CD4-positive, alpha-beta T cell (primary cell): Measurements from ENCODE around the gene CCIN. TPM values are rescaled to one million over a fixed set of nuclear protein-coding genes. Genes with fewer than 3 reads are reported as not detected.

ENCODE experiments used
- ATAC-seq: fragments of 200-7000 bp; cut with Tn5 transposase; one replicate; pipeline ENCODE4 v1.10.0; 2022; ENCODE audit warnings: mild to moderate bottlenecking; ENCODE audit not compliant: poor library complexity
- CTCF ChIA-PET: fragments of 350-600 bp; sonication (Branson Sonifier 250); formaldehyde crosslinking; loops from one replicate; lab custom pipeline; 2021; ENCODE audit warnings: antibody characterized with exemption, inconsistent platforms; lab: Charles Lee
- POLR2A ChIA-PET: fragments of 350-600 bp; sonication (Branson Sonifier 250); formaldehyde crosslinking; loops from one replicate; lab custom pipeline; 2021; ENCODE audit warnings: antibody characterized with exemption, inconsistent platforms; lab: Charles Lee
- DNase-seq, 14 experiments: peaks; one replicate each; pipeline ENCODE4 v3.0.0-alpha.2; 2013 to 2020; ENCODE audit warnings: mixed read lengths in 2 of 14
- H3K27ac ChIP-seq, 2 donors: one replicate each; pipeline versions ENCODE4 v1.5.1 to v1.7.0; 2013; ENCODE audit warnings: low read length in 2 of 2, low read depth in 1 of 2, mild to moderate bottlenecking in 1 of 2
- H3K27me3 ChIP-seq, 2 experiments: 1 replicate in 1 of 2; 2 replicates in 1 of 2; pipeline versions ENCODE4 v1.6.1 to v1.7.0; 2013; ENCODE audit warnings: low read length in 2 of 2, control low read depth in 1 of 2, mild to moderate bottlenecking in 1 of 2, moderate library complexity in 1 of 2; ENCODE audit not compliant: insufficient read depth in 2 of 2, control insufficient read depth in 1 of 2
- H3K36me3 ChIP-seq: one replicate; pipeline ENCODE4 v1.6.1; 2013; ENCODE audit warnings: low read length, control low read depth; ENCODE audit not compliant: insufficient read depth
- H3K4me1 ChIP-seq: one replicate; pipeline ENCODE4 v1.6.1; 2013; ENCODE audit warnings: low read length, control low read depth; ENCODE audit not compliant: insufficient read depth
- H3K4me3 ChIP-seq: one replicate; pipeline ENCODE4 v1.5.1; 2013; ENCODE audit warnings: mild to moderate bottlenecking, low read length, moderate library complexity
- H3K9me3 ChIP-seq, 2 experiments: 1 replicate in 1 of 2; 2 replicates in 1 of 2; pipeline versions ENCODE4 v1.6.1 to v1.7.0; 2013; ENCODE audit warnings: low read length in 2 of 2, mild to moderate bottlenecking in 2 of 2, control low read depth in 1 of 2, moderate library complexity in 1 of 2; ENCODE audit not compliant: control insufficient read depth in 1 of 2, insufficient read depth in 1 of 2
- H3K27ac Mint-ChIP-seq: one replicate; pipeline ENCODE4 v1.8.0; 2020; ENCODE audit warnings: mixed read lengths
- H3K27me3 Mint-ChIP-seq: one replicate; pipeline ENCODE4 v1.8.0; 2021; ENCODE audit warnings: mixed read lengths
- H3K36me3 Mint-ChIP-seq: one replicate; pipeline ENCODE4 v1.8.0; 2021; ENCODE audit warnings: low read depth, mixed read lengths
- H3K4me1 Mint-ChIP-seq: one replicate; pipeline ENCODE4 v1.8.0; 2021; ENCODE audit warnings: low read depth, mixed read lengths
- H3K4me3 Mint-ChIP-seq: one replicate; pipeline ENCODE4 v1.8.0; 2020; ENCODE audit warnings: mild to moderate bottlenecking, mixed read lengths
- H3K9me3 Mint-ChIP-seq: one replicate; pipeline ENCODE4 v1.8.0; 2020; ENCODE audit warnings: mixed read lengths
- intact Hi-C, 2 experiments: fragments of 100-400 bp; cut with DNase I in 1 of 2; cut with micrococcal nuclease in 1 of 2; formaldehyde crosslinking; loops; one replicate each; pipeline versions ENCODE4 v1.15.1 to v1.9.0; 2023 to 2025; cut with DNase I, micrococcal nuclease
- total RNA-seq, 174 experiments: library from RNA in 2 of 174; stranded (reverse) in 2 of 174; gene quantifications; one replicate each; pipeline ENCODE4 v1.2.3 and lab custom pipeline; 2021 to 2026
- TF ChIP-seq, protein P1 (sequence below): fragments of 200-600 bp; IDR thresholded peaks from one replicate; pipeline ENCODE4 v1.8.0; 2022; ENCODE audit warnings: antibody characterized with exemption, mild to moderate bottlenecking

CCIN gene
- total RNA-seq, 2 experiments from 2014 or later: 0.22 to 0.36 TPM

DNA sequence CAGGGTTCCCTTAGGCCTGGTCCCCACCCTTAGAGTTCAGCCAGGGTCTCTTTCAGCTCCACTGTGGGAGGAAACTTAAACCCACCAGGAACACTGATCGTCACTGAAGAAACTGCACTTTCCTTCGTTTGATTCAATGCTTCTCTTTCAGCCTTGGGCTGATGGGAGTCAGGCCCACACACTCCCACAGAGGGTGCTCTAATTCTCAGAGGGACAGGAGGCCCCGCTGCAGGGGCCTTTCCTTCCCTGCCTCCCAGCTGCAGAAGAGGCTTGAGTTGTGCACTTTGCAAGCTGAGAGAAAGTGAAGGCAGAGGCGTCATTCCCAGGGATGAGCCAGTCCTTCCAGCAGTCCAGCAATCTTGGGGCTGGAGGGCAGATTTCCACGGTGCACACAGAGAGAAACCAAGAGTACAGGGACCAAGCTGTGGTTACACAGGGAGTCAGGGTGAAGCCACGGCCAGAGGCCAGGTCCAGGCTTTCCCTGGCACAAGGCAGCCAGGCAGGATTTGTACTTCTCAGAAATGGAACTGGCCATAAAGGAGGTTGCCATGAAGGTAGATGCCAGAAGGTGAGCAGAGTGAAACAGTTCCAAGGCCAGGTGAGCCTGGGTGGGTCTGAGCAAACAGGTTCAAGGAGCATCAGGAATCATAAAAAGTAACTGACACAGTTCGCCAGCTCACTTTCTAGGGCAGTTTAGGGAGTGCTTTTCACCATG lies 43.0 kb upstream of the CCIN start:
- H3K36me3 ChIP-seq: peaks cover 9% of the 10 kb centered on the region
- H3K27ac ChIP-seq: no peak overlapping the region
- peaks cover 22% of the 10 kb centered on the region for H3K36me3 Mint-ChIP-seq
- ChIA-PET POLR2A (no interaction called here), CTCF (interaction anchor here (0.8 kb wide), 1 partner anchor 40 kb away, joined by 3 read pairs; no protein-coding TSS in a partner anchor)
- intact Hi-C loops: loop anchor here in 1 of 2 experiments (5.0 kb wide), 1 partner anchor 36 kb away; no protein-coding TSS in a partner anchor
- H3K9me3 Mint-ChIP-seq: no peaks in the 10 kb centered on the region
- no peak overlapping the region for H3K4me3 ChIP-seq
- no peaks in the 10 kb centered on the region for H3K27me3 ChIP-seq
- peaks cover 29% of the 10 kb centered on the region for H3K4me1 Mint-ChIP-seq
- H3K4me3 Mint-ChIP-seq: no peak overlapping the region
- H3K4me1 ChIP-seq: peaks cover 30% of the 10 kb centered on the region
- no peaks in the 10 kb centered on the region for H3K9me3 ChIP-seq
- TF ChIP-seq, protein P1, sequence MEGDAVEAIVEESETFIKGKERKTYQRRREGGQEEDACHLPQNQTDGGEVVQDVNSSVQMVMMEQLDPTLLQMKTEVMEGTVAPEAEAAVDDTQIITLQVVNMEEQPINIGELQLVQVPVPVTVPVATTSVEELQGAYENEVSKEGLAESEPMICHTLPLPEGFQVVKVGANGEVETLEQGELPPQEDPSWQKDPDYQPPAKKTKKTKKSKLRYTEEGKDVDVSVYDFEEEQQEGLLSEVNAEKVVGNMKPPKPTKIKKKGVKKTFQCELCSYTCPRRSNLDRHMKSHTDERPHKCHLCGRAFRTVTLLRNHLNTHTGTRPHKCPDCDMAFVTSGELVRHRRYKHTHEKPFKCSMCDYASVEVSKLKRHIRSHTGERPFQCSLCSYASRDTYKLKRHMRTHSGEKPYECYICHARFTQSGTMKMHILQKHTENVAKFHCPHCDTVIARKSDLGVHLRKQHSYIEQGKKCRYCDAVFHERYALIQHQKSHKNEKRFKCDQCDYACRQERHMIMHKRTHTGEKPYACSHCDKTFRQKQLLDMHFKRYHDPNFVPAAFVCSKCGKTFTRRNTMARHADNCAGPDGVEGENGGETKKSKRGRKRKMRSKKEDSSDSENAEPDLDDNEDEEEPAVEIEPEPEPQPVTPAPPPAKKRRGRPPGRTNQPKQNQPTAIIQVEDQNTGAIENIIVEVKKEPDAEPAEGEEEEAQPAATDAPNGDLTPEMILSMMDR: no peak
- no peak overlapping the region for H3K27ac Mint-ChIP-seq
- no peaks in the 10 kb centered on the region for H3K27me3 Mint-ChIP-seq
- no peak for ATAC-seq
- no peak for DNase-seq

DNA sequence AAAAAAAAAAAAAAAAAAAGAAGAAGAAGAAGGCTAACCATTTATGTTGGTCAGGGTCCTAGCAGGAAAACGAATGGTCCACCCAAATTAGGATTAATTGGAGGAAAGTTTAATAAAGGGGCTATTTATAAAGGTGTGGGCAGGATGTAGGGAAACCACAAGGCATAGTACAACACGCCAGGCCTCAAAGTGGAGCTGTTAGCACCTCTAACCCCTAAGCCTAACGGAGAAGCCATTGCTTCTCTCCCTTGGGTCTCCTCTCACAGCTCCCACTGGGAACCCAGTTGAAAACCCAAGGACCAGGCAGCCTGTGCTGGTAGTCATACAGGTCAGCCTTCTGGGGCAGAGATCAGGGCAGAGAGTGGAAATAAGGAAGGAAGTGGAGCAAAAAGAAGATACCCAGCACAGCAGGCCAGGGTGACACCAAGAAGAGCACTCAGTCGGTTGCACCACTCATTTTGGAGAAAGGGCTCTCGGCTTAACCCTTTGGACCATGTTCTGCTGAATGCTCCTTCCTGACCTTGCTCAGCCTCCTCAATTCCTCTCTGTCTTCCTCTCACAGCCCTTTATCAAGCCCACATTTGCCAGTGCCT lies 41.4 kb upstream of the CCIN start:
- peak in 2 of 14 experiments; percentile 43 to 49 for DNase-seq
- TF ChIP-seq, protein P1: no peak
- H3K36me3 Mint-ChIP-seq: peaks cover 6% of the 10 kb centered on the region
- Histone ChIP-seq H3K27ac (no peak overlapping the region), H3K4me3 (no peak overlapping the region), H3K9me3 (no peaks in the 10 kb centered on the region), H3K27me3 (no peaks in the 10 kb centered on the region), H3K36me3 (peaks cover 2% of the 10 kb centered on the region), H3K4me1 (peaks cover 30% of the 10 kb centered on the region)
- H3K27ac Mint-ChIP-seq: peak overlapping the region; percentile 66
- ATAC-seq: peak; percentile 39
- POLR2A ChIA-PET: interaction anchor here (1.0 to 1.1 kb wide), 2 partner anchors 9 to 16 kb away, joined by 3 to 8 read pairs; partner anchors contain the start of gene GLIPR2
- H3K4me3 Mint-ChIP-seq: no peak overlapping the region
- H3K9me3 Mint-ChIP-seq: no peaks in the 10 kb centered on the region
- intact Hi-C loops: loop anchor here in 1 of 2 experiments (5.0 kb wide), 1 partner anchor 35 kb away; no protein-coding TSS in a partner anchor
- no peaks in the 10 kb centered on the region for H3K27me3 Mint-ChIP-seq
- peaks cover 29% of the 10 kb centered on the region for H3K4me1 Mint-ChIP-seq
- CTCF ChIA-PET: no interaction called here

DNA sequence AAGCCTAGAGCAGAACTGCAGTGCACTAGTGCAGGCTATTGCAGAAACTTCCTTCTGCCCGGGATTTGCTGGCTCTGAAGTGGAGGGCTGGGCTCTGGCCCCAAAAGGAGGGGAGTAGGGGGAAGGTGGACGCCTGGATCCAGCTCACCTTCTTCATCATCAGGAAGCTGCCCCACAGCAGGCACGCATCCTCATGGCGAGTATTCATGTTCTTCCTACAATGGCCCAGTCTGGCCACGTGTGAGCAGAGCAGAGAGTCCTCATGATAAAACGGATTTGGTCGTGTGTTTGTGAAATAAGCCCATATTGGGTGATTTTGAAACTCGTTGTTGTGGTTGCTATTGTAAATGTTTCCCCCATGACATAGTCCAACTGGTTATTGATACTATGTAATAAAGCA lies 40.8 kb upstream of the CCIN start:
- ChIA-PET CTCF (no interaction called here), POLR2A (interaction anchor here (1.0 kb wide), 1 partner anchor 8 kb away, joined by 3 read pairs; the partner anchor contains the start of gene GLIPR2)
- H3K4me1 Mint-ChIP-seq: peaks cover 29% of the 10 kb centered on the region
- peaks cover under 1% of the 10 kb centered on the region for H3K36me3 Mint-ChIP-seq
- Histone ChIP-seq H3K4me1 (peaks cover 30% of the 10 kb centered on the region), H3K9me3 (no peaks in the 10 kb centered on the region), H3K36me3 (no peaks in the 10 kb centered on the region), H3K4me3 (no peak overlapping the region), H3K27ac (no peak overlapping the region), H3K27me3 (no peaks in the 10 kb centered on the region)
- H3K4me3 Mint-ChIP-seq: no peak overlapping the region
- no peak overlapping the region for H3K27ac Mint-ChIP-seq
- ATAC-seq: no peak
- no peaks in the 10 kb centered on the region for H3K27me3 Mint-ChIP-seq
- no peaks in the 10 kb centered on the region for H3K9me3 Mint-ChIP-seq
- intact Hi-C loops: loop anchor here in 1 of 2 experiments (5.0 kb wide), 1 partner anchor 34 kb away; no protein-coding TSS in a partner anchor
- TF ChIP-seq, protein P1: no peak
- no peak for DNase-seq
